ENCODE measurements around the gene TNIK.

- TF ChIP-seq CTCF (IDR thresholded peaks at IDR 0.05; ENCODE audit: low read depth, low read length, poor library complexity, severe bottlenecking) (no peak), EZH2phosphoT487 (IDR thresholded peaks at IDR 0.05; ENCODE audit: borderline replicate concordance, low read length) (no peak)
Observed at GRCh38 chr3:171138027-171138426, 322.2 kb downstream of the TNIK start.

Measured in DOHH2 (cell line).